HG02642 (cell line): ENCODE data around the gene GAB1.

ENCODE experiments used
- ATAC-seq: cut with Tn5 transposase; IDR thresholded peaks from one replicate; pipeline ENCODE4 v1.9.1; 2021; ENCODE audit warnings: mild to moderate bottlenecking; ENCODE audit not compliant: unreplicated experiment, poor library complexity

Gene GAB1

GRCh38 chr4:143336781-143337599, at the start of gene GAB1:
Gene GAB1 (plus strand): TSS chr4:143336876. CDS start chr4:143337189, 313 bp downstream.
- ATAC-seq: peak; percentile 76

GRCh38 chr4:143287572-143287923, 49.1 kb upstream of the GAB1 start:
- ATAC-seq: no peak

- no peak for ATAC-seq
Observed at GRCh38 chr4:143288171-143288570, 48.5 kb upstream of the GAB1 start.

DNA sequence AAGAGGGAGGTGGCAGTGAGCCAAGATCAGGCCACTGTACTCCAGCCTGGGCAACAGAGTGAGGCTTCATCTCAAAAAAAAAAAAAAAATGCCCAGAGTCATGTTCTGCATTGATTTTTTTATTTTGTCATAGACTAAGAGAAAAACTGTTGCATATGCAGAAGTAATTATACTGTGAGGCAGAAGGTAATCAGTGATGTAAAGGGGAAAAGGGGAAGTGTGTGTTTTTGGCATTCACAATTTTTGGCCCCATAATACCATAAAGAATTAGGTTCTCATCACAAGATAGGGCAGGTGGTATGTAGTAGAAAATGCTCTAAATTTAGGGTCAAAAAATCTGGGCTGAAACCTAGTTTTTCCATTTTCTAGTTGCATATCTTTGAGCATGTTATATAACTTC, 47.3 kb upstream of the GAB1 start:
- ATAC-seq: no peak

DNA sequence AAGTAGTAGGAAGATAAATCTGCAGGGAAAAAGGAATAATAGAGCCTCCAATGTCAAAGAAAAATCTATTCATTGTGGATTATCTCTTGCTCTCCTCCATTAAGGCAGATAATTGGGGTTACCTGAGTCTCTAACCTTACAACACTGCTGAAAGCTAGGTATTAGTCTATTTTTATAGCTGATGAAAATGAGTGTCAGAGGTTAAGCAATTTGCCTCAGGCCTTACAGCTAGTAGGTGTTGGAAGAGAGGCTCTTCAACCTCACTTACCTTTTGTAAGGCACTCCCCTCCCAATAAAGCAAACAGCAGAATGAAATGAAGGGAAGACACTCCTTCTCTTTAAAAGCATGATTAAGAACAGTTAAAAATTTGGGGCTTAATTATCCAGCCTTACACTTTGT, 45.4 kb upstream of the GAB1 start:
- no peak for ATAC-seq

GRCh38 chr4:143292858-143293257, 43.8 kb upstream of the GAB1 start:
- ATAC-seq: no peak

DNA sequence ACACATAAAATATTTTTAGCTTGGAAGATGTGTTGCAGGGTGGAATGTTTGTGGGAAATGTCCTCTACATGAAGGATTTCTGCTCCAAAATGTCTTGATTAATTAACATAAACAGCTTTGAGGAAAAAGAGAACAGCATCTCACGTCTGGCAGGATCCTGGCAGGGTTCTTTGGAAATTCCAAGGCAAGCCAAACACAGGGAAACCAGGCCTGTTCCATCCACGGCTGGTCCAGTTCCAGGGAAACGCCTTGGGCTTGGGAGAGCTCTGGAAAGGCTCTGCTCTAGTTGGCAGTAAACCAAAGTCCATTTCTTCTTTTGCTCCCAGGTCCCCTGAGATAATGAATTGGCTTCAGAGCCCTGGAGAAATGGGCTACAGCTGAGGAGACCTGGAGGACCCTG, 42.4 kb upstream of the GAB1 start:
- ATAC-seq: no peak

- no peak for ATAC-seq
Observed at GRCh38 chr4:143294710-143295275, 41.9 kb upstream of the GAB1 start.

DNA sequence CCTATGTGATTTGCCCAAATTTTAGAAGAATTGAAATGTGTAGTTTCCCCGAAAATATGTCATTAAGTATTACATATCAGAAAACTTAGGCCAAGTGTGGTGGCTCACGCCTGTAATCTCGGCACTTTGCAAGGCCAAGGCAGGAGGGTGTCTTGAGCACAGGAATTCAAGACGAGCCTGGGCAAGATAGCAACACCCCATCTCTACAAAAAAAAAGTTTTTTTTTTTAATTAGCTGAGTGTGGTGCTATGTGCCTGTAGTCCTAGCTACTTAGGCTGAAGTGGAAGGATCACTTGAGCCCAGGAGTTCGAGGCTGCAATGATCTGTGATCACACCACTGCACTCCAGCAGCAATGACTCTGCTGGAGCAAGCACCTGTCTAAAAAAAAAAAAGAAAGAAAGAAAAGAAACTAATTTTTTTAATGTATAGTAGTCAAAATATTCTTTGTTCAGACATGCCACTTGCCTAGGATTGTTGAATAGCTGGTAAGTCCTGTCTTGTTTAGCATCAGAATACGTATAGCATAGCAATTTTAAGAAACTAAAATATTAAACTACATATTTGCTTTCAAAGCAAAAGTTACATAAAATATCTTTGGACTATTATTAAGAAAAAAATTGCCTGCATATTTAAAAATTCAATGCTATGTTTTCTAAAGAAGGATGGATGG, 40.1 kb upstream of the GAB1 start:
- no peak for ATAC-seq

DNA sequence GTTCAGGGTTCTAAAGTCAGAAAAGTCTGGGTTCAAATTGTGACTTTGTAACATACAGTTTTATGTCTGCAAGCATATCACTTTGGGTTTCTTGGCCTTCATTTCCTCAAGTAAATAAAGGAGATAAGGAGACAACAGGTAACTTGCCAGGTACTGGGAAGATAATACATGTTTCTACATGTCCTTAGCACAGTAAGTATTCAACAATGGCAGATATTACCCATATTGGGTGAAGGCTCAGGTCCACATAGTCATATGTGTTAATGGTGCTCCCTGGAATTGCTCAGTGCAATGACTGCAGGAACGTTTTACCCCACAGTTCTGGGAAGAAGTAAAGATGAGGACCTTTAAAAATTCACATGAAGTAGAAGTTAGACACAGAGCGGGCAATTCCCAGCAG, 35.8 kb upstream of the GAB1 start:
- ATAC-seq: no peak

DNA sequence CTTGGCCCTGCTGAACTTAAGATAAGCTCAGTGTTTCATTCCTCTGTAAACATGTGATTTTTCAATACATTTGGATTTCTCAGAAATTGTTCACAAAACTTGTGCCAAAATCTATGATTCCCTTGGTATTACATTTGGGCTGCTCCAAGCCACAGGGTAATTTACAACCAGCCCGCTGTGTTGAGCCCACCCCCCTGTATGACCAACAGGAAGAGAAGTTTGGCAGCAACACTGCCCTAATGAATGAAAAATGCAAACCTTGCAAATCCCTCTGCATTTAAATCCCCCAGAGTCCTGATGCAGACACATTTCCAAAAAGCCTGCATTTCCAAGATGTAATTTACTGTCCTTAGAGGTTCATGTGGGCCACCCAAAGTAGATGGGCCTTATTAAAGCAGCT, 34.1 kb upstream of the GAB1 start:
- no peak for ATAC-seq

GRCh38 chr4:143306788-143307187, 29.9 kb upstream of the GAB1 start:
- no peak for ATAC-seq

DNA sequence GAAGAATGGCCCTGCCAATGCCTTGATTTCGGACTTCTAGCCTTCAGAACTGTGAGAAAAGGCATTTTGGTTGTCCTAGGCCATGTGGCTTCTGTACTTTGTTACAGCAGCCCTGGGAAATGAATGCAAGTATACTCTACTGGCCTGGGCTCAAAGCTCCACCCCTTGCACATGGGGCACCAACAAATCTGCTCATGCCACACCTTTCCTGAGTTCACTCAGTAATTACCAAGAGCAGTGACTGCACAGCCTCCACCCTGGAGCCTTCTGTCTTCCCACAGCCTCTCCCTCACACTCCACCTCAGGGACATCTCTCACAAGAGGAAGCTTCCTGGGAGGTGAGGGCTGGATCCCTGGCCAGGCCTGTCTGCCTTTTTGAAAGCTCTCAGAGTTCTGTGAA, 29.1 kb upstream of the GAB1 start:
- ATAC-seq: no peak

- no peak for ATAC-seq
Observed at GRCh38 chr4:143308377-143308776, 28.3 kb upstream of the GAB1 start.

GRCh38 chr4:143311924-143312323, 24.8 kb upstream of the GAB1 start:
- no peak for ATAC-seq

DNA sequence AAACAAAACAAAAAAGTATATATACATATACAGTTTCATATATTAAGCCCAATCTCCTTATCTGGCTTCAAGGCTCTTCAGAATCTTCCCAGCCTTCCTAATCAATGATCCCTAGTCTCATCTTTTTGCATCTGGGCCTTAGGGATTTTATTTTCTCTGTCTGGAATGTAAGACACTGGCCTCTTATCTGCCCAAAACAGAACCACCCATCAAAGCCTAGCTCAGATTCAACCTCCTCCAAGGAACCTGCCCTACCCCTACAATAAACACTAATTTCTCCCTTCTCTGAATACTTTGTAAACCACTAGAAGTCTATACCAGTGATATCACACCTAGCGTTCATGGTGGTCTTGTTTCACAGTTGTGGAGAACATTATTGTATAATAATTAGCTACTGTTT, 23.2 kb upstream of the GAB1 start:
- ATAC-seq: no peak

- no peak for ATAC-seq
Observed at GRCh38 chr4:143313996-143314395, 22.7 kb upstream of the GAB1 start.

DNA sequence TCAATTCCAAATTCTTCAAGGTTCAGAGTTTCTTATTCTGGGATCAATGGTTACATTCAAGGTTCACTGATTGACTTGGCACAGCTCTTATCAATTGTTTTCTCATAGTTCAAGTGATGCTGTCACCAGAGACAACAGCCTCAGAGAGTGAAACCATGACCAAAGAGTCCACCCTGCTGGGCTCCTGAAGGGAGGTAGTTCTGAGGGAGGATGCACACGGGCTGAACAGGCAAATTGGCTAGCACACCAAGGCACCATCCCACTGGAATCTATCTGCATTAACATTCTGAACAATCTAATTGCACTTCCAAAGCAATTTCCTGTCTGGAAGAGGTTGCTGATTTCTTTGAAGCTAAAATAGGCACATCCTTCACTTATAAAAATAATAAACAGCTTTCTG, 16.6 kb upstream of the GAB1 start:
- ATAC-seq: no peak

- ATAC-seq: no peak
Observed at GRCh38 chr4:143326735-143327134, 9.9 kb upstream of the GAB1 start.

- no peak for ATAC-seq
Observed at GRCh38 chr4:143329985-143330384, 6.7 kb upstream of the GAB1 start.

GRCh38 chr4:143335979-143336780, 496 bp upstream of the GAB1 start:
- peak; percentile 61 for ATAC-seq
